Ovary (tissue), 9 donors: ENCODE data around the gene CELF4. TPM values are rescaled to one million over a fixed set of nuclear protein-coding genes. Genes with fewer than 3 reads are reported as not detected.

Experiments used
- DNase-seq, 5 donors: peaks; one replicate each; pipeline ENCODE4 v3.0.0-alpha.2; 2019 to 2020
- H3K27ac ChIP-seq, 2 donors: fragments of 200-600 bp; one replicate each; pipeline versions ENCODE4 v1.5.1 to v1.8.0; 2019 to 2022
- H3K27me3 ChIP-seq: fragments of 200-600 bp; one replicate; pipeline ENCODE4 v1.8.0; 2022
- H3K36me3 ChIP-seq: fragments of 200-600 bp; sonication (generic); one replicate; pipeline ENCODE4 v1.5.1; 2019
- H3K4me1 ChIP-seq: one replicate; pipeline ENCODE4 v1.8.1; 2013; ENCODE audit warnings: mild to moderate bottlenecking, moderate library complexity; ENCODE audit not compliant: insufficient read depth
- H3K4me3 ChIP-seq: fragments of 200-600 bp; sonication (generic); one replicate; pipeline ENCODE4 v1.5.1; 2017
- H3K9me3 ChIP-seq, 2 donors: fragments of 200-600 bp in 1 of 2; sonication (generic) in 1 of 2; one replicate each; pipeline versions ENCODE4 v1.5.1 to v1.8.1; 2013 to 2019; ENCODE audit warnings: mild to moderate bottlenecking in 1 of 2, moderate library complexity in 1 of 2
- EP300 ChIP-seq: sonication (generic); formaldehyde crosslinking; IDR thresholded peaks from one replicate; pipeline ENCODE4 v1.6.1; 2017; ENCODE audit warnings: antibody characterized with exemption
- POLR2A ChIP-seq: fragments of 450-650 bp; IDR thresholded peaks from one replicate; pipeline ENCODE4 v1.6.1; 2017; ENCODE audit warnings: antibody characterized with exemption, mild to moderate bottlenecking, moderate library complexity
- WGBS, 3 donors: extraction: QIAGEN DNeasy Blood & Tissue Kit in 1 of 3; methylation state at CpG; one replicate each; pipeline versions ENCODE4 v1.1.5 to v1.1.7; 2013 to 2017; 5-methylcytosine and 5-hydroxymethylcytosine counted together
- intact Hi-C, 4 donors: fragments of 100-400 bp; cut with DNase I; formaldehyde crosslinking; loops; one replicate each; pipeline versions ENCODE4 v1.11.0 to v1.15.1; 2022 to 2023
- polyA plus RNA-seq, 2 donors: library from polyadenylated mRNA; stranded (reverse); fragments of 200-250 nt in 1 of 2; fragments of 350-450 nt in 1 of 2; fragmentation: Illumina TruSeq in 1 of 2; extraction: RNeasy Lipid Tissue Mini Kit (QIAGEN cat#74804) in 1 of 2; gene quantifications; one replicate each; pipeline ENCODE4 v1.2.3, GENCODE V29; 2013 to 2014
- total RNA-seq, 7 donors: library from RNA; depleted of rRNA in 2 of 7; stranded (reverse); fragments of >200 nt in 2 of 7; fragmentation: NEBNext Ultra II Directional in 3 of 7; extraction: Animal tissue kit (Norgen Biotek cat#: 25700) in 3 of 7; gene quantifications; one replicate each; pipeline versions ENCODE4 v1.1.0 to v1.2.4, GENCODE V29; 2016 to 2023
- TF ChIP-seq, protein P1 (sequence below), 3 donors: fragments of 450-650 bp in 2 of 3; fragments of 200-600 bp in 1 of 3; IDR thresholded peaks; one replicate each; pipeline versions ENCODE4 v1.5.1 to v1.8.0; 2016 to 2022; ENCODE audit warnings: antibody characterized with exemption in 3 of 3, mild to moderate bottlenecking in 1 of 3
- donor health status: DM: no; HTN: no; CAD: no; lungs with moderate emphysema.
- donor health status: DM: no; HTN: no; CAD: no.
- donor health status: Bipolar disorder and iron deficiency.
- donor health status: DM: yes; HTN: yes; CAD: no.
- donor health status: DM: no; HTN: no; CAD: no.
- donor health status: DM: yes; HTN: yes; CAD: no.

CELF4 gene
- total and polyA plus RNA-seq, 9 donors: 0.15 to 1.6 (median 1.1) TPM; not detected in 1

DNA sequence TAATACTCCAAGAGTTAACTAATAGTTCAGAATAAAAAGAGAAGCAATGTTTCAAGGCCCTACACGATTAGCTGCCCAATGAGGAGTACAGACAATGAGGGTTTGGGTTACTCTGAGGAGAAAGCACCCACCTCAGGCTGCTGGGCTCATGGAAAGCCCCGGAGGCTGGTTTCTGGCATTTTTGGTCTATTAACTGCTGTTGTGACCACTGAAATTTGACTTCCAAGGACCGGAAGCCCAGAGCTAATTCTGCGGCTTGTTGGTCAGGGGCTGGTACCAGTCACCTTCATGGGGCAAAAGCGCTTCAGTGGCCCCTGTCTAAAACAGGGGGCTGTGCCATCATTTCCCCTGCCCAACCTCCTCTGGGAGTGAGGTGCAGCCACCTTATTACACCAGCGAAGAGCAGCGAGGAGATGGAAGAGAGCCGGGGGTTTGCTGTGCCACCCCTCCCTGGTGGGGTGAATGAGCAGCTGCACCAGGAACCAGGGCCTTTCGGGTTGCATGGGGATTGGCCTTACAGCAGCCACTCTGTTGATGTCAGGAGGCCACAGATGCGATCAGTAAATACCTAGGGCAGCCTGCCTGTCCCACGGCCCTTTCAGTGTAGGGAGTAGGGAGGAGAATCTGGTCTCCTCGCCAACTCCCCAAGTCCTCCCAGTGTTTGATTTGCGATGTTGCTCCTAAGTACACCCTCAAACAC, 131.3 kb downstream of the CELF4 start:
- no peaks in the 10 kb centered on the region for H3K36me3 ChIP-seq
- H3K4me1 ChIP-seq: no peaks in the 10 kb centered on the region
- 82 to 85% (median 84%) methylated on average over 13 of the region's 13 CpGs for WGBS, 3 donors
- H3K9me3 ChIP-seq: no peaks in the 10 kb centered on the region
- no peak overlapping the region for H3K27ac ChIP-seq
- TF ChIP-seq, protein P1, sequence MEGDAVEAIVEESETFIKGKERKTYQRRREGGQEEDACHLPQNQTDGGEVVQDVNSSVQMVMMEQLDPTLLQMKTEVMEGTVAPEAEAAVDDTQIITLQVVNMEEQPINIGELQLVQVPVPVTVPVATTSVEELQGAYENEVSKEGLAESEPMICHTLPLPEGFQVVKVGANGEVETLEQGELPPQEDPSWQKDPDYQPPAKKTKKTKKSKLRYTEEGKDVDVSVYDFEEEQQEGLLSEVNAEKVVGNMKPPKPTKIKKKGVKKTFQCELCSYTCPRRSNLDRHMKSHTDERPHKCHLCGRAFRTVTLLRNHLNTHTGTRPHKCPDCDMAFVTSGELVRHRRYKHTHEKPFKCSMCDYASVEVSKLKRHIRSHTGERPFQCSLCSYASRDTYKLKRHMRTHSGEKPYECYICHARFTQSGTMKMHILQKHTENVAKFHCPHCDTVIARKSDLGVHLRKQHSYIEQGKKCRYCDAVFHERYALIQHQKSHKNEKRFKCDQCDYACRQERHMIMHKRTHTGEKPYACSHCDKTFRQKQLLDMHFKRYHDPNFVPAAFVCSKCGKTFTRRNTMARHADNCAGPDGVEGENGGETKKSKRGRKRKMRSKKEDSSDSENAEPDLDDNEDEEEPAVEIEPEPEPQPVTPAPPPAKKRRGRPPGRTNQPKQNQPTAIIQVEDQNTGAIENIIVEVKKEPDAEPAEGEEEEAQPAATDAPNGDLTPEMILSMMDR (IDR thresholded peaks at IDR 0.05): no peak
- TF ChIP-seq POLR2A (no peak), EP300 (no peak)
- no peak for DNase-seq
- no peaks in the 10 kb centered on the region for H3K27me3 ChIP-seq
- intact Hi-C loops: no loop called here
- no peak overlapping the region for H3K4me3 ChIP-seq

- H3K36me3 ChIP-seq: no peaks in the 10 kb centered on the region
- no peak overlapping the region for H3K4me3 ChIP-seq
- no peaks in the 10 kb centered on the region for H3K4me1 ChIP-seq
- no peaks in the 10 kb centered on the region for H3K9me3 ChIP-seq
- intact Hi-C loops: no loop called here
- WGBS, 3 donors: 94 to 95% (median 95%) methylated on average over 7 of the region's 7 CpGs
- no peak overlapping the region for H3K27ac ChIP-seq
- TF ChIP-seq EP300 (no peak), POLR2A (no peak)
- TF ChIP-seq, protein P1 (IDR thresholded peaks at IDR 0.05): no peak
- H3K27me3 ChIP-seq: no peaks in the 10 kb centered on the region
- DNase-seq: no peak
Observed at GRCh38 chr18:37432436-37433195, 133.0 kb downstream of the CELF4 start.

GRCh38 chr18:37430357-37431076, 135.1 kb downstream of the CELF4 start:
- DNase-seq: no peak
- intact Hi-C loops: no loop called here
- Histone ChIP-seq H3K36me3 (no peaks in the 10 kb centered on the region), H3K27ac (no peak overlapping the region), H3K27me3 (no peaks in the 10 kb centered on the region), H3K4me3 (no peak overlapping the region), H3K9me3 (no peaks in the 10 kb centered on the region), H3K4me1 (no peaks in the 10 kb centered on the region)
- TF ChIP-seq POLR2A (no peak), EP300 (no peak)
- TF ChIP-seq, protein P1 (IDR thresholded peaks at IDR 0.05): no peak
- 65 to 71% (median 66%) methylated on average over 6 of the region's 6 CpGs for WGBS, 3 donors

DNA sequence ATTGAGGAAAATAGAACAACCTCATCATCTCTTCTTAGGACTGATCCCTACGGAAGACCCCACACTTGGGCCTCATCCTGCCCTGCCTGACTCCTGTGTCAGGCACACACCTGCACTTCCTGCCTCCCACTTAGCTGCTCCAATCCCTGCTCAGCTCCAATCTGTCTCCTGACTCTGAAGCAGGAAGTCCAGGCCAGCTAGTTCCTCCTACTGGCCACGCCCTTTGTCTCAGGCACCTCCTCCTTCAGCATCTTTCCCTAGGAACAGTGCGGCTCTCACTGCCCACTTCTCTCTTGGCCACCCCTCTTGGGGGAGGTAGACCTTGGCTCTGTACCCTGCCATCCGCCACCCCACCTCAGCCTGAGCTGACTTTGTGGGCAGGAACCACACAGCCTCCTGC, 135.8 kb downstream of the CELF4 start:
- WGBS, 3 donors: 95 to 99% (median 96%) methylated on average over 4 of the region's 4 CpGs
- Histone ChIP-seq H3K4me1 (no peaks in the 10 kb centered on the region), H3K27ac (no peak overlapping the region), H3K9me3 (no peaks in the 10 kb centered on the region), H3K4me3 (no peak overlapping the region), H3K36me3 (no peaks in the 10 kb centered on the region), H3K27me3 (no peaks in the 10 kb centered on the region)
- intact Hi-C loops: loop anchor here in 2 of 4 donors (10.0 kb wide), 2 partner anchors 55 to 85 kb away; no protein-coding TSS in a partner anchor
- no peak for DNase-seq
- TF ChIP-seq POLR2A: no peak
- TF ChIP-seq, protein P1 (IDR thresholded peaks at IDR 0.05): no peak
- TF ChIP-seq EP300: no peak
